ENCODE data around the gene DTNB. TPM values are rescaled to one million over a fixed set of nuclear protein-coding genes. Genes with fewer than 3 reads are reported as not detected.
A peak's percentile ranks its signal among the peaks of the same experiment; 100 is the strongest.

Gene DTNB
- polyA plus RNA-seq, 1 of the 3 experiments (the other 2 are of a cell fraction), result 15.3 TPM

DNA sequence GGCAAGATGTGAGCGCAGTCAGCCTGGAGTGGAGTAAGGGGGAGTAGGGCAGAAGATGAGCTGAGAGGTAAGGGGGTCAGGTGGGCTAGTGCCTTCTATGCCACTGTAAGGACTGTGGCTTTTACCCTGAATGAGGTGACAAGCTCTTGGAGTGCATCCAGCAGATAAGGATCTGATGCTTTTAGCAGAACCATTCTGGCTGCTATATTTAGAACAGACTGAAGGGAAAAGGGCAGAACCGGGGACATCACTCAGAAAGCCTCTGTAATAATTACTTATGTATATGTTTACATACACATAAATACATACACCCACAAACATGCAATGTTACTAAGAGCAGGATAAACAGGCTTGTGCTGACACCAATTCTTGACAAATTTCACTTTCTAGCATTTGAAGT is 124.8 kb downstream of the DTNB start:
- WGBS (ENCODE audit: low lambda C conversion rate), result 73% methylated on average over 2 of the region's 2 CpGs
- Histone ChIP-seq H3K27ac (ENCODE audit: low read depth in 2 of 2, low read length in 1 of 2) (no peak overlapping the region), H3K79me2 (ENCODE audit: insufficient read depth) (no peaks in the 10 kb centered on the region), H3K27me3 (ENCODE audit: insufficient read depth) (no peaks in the 10 kb centered on the region), H3K4me3 (ENCODE audit: low read depth in 2 of 2, low read length in 1 of 2) (no peak overlapping the region), H3K9me3 (no peaks in the 10 kb centered on the region), H4K20me1 (ENCODE audit: insufficient read depth) (no peaks in the 10 kb centered on the region), H2AFZ (ENCODE audit: low read depth) (no peak overlapping the region), H3K4me2 (no peak overlapping the region), H3K9me2 (no peaks in the 10 kb centered on the region), H3K9ac (no peak overlapping the region), H3F3A (replicated peaks; ENCODE audit: insufficient read depth) (peaks cover 3% of the 10 kb centered on the region), H3K4me1 (ENCODE audit: control insufficient read depth in 1 of 2, insufficient read depth in 2 of 2, low read depth in 1 of 2, low read length in 1 of 2) (peaks cover 7 to 16% of the 10 kb centered on the region in 2 experiments), H3K36me3 (replicated peaks in 1 of 2; ENCODE audit: control insufficient read depth in 1 of 2, insufficient read depth in 2 of 2, low read length in 1 of 2) (no peaks in the 10 kb centered on the region)
- POLR2A ChIA-PET, result no interaction called here
- peak; percentile 86 for DNase-seq
- CTCF ChIA-PET, result interaction anchor here (1.0 to 1.2 kb wide), 3 partner anchors 18 to 184 kb away, joined by 3 read pairs; no protein-coding TSS in a partner anchor
- TF ChIP-seq POLR2AphosphoS5 (IDR thresholded peaks at IDR 0.05; ENCODE audit: low read depth, low read length) (no peak), TCF12 (IDR thresholded peaks at IDR 0.05) (peak; percentile 49; the same call in 1 of the 2 replicates), JUND (IDR thresholded peaks at IDR 0.05) (no peak), MXI1 (IDR thresholded peaks at IDR 0.05; ENCODE audit: low read depth, low read length) (peak; percentile 51; the same call in 1 of the 2 replicates), GABPA (IDR thresholded peaks at IDR 0.05; ENCODE audit: low read depth) (no peak), FOSL2 (IDR thresholded peaks at IDR 0.05; ENCODE audit: borderline replicate concordance, low read depth) (no peak), NFIC (IDR thresholded peaks at IDR 0.05; ENCODE audit: borderline replicate concordance) (peak; percentile 81), EP300 (IDR thresholded peaks at IDR 0.05; ENCODE audit: borderline replicate concordance in 1 of 2, low read depth in 1 of 2, low read length in 1 of 2) (peak; percentile 20 to 86; a peak in 3 of 4 replicates), RFX5 (IDR thresholded peaks at IDR 0.05; ENCODE audit: low read length) (peak; percentile 43; the same call in 1 of the 2 replicates), RXRA (IDR thresholded peaks at IDR 0.05; ENCODE audit: borderline replicate concordance, low read depth) (no peak), SMC3 (IDR thresholded peaks at IDR 0.05; ENCODE audit: low read depth, low read length) (no peak), GATA2 (CRISPR knock-in tag; IDR thresholded peaks at IDR 0.05) (peak; percentile 93), MEF2A (IDR thresholded peaks at IDR 0.05; ENCODE audit: borderline replicate concordance, low read depth) (peak; percentile 86; the same call in 1 of the 2 replicates), EZH2phosphoT487 (IDR thresholded peaks at IDR 0.05; ENCODE audit: borderline replicate concordance, low read depth) (no peak), SIN3A (IDR thresholded peaks at IDR 0.05; ENCODE audit: borderline replicate concordance, low read depth, low read length) (no peak), ELF1 (IDR thresholded peaks at IDR 0.05) (no peak), RAD21 (IDR thresholded peaks at IDR 0.05; ENCODE audit: low read length) (peak; percentile 31)
- TF ChIP-seq, protein P1, sequence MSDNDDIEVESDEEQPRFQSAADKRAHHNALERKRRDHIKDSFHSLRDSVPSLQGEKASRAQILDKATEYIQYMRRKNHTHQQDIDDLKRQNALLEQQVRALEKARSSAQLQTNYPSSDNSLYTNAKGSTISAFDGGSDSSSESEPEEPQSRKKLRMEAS (IDR thresholded peaks at IDR 0.05; ENCODE audit: low read depth), result no peak
- TF ChIP-seq, protein P2, sequence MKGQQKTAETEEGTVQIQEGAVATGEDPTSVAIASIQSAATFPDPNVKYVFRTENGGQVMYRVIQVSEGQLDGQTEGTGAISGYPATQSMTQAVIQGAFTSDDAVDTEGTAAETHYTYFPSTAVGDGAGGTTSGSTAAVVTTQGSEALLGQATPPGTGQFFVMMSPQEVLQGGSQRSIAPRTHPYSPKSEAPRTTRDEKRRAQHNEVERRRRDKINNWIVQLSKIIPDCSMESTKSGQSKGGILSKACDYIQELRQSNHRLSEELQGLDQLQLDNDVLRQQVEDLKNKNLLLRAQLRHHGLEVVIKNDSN (IDR thresholded peaks at IDR 0.05; ENCODE audit: borderline replicate concordance, low read depth), result no peak
- TF ChIP-seq, protein P3, sequence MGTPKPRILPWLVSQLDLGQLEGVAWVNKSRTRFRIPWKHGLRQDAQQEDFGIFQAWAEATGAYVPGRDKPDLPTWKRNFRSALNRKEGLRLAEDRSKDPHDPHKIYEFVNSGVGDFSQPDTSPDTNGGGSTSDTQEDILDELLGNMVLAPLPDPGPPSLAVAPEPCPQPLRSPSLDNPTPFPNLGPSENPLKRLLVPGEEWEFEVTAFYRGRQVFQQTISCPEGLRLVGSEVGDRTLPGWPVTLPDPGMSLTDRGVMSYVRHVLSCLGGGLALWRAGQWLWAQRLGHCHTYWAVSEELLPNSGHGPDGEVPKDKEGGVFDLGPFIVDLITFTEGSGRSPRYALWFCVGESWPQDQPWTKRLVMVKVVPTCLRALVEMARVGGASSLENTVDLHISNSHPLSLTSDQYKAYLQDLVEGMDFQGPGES (IDR thresholded peaks at IDR 0.05; ENCODE audit: low read depth, low read length), result no peak
- TF ChIP-seq, protein P4, sequence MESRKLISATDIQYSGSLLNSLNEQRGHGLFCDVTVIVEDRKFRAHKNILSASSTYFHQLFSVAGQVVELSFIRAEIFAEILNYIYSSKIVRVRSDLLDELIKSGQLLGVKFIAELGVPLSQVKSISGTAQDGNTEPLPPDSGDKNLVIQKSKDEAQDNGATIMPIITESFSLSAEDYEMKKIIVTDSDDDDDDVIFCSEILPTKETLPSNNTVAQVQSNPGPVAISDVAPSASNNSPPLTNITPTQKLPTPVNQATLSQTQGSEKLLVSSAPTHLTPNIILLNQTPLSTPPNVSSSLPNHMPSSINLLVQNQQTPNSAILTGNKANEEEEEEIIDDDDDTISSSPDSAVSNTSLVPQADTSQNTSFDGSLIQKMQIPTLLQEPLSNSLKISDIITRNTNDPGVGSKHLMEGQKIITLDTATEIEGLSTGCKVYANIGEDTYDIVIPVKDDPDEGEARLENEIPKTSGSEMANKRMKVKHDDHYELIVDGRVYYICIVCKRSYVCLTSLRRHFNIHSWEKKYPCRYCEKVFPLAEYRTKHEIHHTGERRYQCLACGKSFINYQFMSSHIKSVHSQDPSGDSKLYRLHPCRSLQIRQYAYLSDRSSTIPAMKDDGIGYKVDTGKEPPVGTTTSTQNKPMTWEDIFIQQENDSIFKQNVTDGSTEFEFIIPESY (IDR thresholded peaks at IDR 0.05; ENCODE audit: borderline replicate concordance, low read depth), result no peak
- TF ChIP-seq, protein P5, sequence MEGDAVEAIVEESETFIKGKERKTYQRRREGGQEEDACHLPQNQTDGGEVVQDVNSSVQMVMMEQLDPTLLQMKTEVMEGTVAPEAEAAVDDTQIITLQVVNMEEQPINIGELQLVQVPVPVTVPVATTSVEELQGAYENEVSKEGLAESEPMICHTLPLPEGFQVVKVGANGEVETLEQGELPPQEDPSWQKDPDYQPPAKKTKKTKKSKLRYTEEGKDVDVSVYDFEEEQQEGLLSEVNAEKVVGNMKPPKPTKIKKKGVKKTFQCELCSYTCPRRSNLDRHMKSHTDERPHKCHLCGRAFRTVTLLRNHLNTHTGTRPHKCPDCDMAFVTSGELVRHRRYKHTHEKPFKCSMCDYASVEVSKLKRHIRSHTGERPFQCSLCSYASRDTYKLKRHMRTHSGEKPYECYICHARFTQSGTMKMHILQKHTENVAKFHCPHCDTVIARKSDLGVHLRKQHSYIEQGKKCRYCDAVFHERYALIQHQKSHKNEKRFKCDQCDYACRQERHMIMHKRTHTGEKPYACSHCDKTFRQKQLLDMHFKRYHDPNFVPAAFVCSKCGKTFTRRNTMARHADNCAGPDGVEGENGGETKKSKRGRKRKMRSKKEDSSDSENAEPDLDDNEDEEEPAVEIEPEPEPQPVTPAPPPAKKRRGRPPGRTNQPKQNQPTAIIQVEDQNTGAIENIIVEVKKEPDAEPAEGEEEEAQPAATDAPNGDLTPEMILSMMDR (IDR thresholded peaks at IDR 0.05), result no peak
- TF ChIP-seq, protein P6, sequence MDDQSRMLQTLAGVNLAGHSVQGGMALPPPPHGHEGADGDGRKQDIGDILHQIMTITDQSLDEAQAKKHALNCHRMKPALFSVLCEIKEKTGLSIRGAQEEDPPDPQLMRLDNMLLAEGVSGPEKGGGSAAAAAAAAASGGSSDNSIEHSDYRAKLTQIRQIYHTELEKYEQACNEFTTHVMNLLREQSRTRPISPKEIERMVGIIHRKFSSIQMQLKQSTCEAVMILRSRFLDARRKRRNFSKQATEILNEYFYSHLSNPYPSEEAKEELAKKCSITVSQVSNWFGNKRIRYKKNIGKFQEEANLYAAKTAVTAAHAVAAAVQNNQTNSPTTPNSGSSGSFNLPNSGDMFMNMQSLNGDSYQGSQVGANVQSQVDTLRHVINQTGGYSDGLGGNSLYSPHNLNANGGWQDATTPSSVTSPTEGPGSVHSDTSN (IDR thresholded peaks at IDR 0.05), result peak; percentile 46
- TF ChIP-seq, protein P7, sequence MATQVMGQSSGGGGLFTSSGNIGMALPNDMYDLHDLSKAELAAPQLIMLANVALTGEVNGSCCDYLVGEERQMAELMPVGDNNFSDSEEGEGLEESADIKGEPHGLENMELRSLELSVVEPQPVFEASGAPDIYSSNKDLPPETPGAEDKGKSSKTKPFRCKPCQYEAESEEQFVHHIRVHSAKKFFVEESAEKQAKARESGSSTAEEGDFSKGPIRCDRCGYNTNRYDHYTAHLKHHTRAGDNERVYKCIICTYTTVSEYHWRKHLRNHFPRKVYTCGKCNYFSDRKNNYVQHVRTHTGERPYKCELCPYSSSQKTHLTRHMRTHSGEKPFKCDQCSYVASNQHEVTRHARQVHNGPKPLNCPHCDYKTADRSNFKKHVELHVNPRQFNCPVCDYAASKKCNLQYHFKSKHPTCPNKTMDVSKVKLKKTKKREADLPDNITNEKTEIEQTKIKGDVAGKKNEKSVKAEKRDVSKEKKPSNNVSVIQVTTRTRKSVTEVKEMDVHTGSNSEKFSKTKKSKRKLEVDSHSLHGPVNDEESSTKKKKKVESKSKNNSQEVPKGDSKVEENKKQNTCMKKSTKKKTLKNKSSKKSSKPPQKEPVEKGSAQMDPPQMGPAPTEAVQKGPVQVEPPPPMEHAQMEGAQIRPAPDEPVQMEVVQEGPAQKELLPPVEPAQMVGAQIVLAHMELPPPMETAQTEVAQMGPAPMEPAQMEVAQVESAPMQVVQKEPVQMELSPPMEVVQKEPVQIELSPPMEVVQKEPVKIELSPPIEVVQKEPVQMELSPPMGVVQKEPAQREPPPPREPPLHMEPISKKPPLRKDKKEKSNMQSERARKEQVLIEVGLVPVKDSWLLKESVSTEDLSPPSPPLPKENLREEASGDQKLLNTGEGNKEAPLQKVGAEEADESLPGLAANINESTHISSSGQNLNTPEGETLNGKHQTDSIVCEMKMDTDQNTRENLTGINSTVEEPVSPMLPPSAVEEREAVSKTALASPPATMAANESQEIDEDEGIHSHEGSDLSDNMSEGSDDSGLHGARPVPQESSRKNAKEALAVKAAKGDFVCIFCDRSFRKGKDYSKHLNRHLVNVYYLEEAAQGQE (IDR thresholded peaks at IDR 0.05; ENCODE audit: low read depth, low read length), result no peak

All from SK-N-SH (cell line).